Panc1 (cell line): ENCODE data around the gene PNPO.

Experiments used
- TF ChIP-seq, protein P1 (sequence below), 2 experiments: IDR thresholded peaks; 2 replicates each; pipeline ENCODE4 v1.6.1; 2011 to 2012; ENCODE audit warnings: low read depth in 2 of 2, control low read depth in 1 of 2, low read length in 1 of 2, mild to moderate bottlenecking in 1 of 2, moderate library complexity in 1 of 2; ENCODE audit not compliant: insufficient read depth in 1 of 2
- TF ChIP-seq, protein P2 (sequence below): fragments of 450-650 bp; IDR thresholded peaks from 2 replicates; pipeline ENCODE4 v1.5.1; 2017; ENCODE audit warnings: mild to moderate bottlenecking

DNA sequence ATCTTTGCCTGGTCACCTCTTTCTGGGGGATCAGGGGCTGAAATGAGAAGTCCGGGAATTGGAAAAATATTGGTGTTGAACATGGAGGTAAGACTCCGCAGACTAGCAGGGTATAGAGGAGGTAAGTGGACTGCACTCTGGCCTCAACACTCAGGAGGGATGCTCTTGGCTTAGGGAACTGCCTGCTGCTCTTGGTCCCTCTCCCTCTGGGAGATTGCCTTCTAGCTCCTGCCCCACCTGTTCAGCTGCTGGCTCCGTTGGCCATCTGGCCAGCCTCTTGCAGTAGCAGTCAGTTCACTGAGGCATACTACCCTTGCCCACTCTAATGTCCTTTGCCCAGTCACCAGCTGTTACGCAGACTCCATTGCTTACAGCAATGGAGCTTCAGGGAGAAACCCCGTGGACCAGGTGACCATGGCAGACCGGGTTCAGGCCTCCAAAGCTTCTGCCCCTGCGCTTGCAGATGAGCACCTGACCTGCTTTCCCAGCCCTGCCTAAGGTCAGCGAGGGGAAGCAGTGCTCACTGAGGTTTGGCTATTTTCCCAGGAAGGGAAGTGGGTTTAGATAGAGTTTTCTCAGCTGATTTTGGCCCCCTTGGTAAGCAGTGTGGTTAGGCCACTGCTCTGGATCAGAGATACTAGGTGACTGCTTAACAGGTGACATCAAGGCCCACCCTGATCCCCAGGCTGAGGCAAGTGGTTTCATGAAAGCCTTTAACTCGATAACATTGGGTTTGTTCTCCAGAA lies 41.4 kb downstream of the PNPO start:
- TF ChIP-seq, protein P1, sequence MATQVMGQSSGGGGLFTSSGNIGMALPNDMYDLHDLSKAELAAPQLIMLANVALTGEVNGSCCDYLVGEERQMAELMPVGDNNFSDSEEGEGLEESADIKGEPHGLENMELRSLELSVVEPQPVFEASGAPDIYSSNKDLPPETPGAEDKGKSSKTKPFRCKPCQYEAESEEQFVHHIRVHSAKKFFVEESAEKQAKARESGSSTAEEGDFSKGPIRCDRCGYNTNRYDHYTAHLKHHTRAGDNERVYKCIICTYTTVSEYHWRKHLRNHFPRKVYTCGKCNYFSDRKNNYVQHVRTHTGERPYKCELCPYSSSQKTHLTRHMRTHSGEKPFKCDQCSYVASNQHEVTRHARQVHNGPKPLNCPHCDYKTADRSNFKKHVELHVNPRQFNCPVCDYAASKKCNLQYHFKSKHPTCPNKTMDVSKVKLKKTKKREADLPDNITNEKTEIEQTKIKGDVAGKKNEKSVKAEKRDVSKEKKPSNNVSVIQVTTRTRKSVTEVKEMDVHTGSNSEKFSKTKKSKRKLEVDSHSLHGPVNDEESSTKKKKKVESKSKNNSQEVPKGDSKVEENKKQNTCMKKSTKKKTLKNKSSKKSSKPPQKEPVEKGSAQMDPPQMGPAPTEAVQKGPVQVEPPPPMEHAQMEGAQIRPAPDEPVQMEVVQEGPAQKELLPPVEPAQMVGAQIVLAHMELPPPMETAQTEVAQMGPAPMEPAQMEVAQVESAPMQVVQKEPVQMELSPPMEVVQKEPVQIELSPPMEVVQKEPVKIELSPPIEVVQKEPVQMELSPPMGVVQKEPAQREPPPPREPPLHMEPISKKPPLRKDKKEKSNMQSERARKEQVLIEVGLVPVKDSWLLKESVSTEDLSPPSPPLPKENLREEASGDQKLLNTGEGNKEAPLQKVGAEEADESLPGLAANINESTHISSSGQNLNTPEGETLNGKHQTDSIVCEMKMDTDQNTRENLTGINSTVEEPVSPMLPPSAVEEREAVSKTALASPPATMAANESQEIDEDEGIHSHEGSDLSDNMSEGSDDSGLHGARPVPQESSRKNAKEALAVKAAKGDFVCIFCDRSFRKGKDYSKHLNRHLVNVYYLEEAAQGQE (IDR thresholded peaks at IDR 0.05; ENCODE audit: insufficient read depth in 1 of 2, low read depth in 2 of 2, low read length in 1 of 2): no peak
- TF ChIP-seq, protein P2, sequence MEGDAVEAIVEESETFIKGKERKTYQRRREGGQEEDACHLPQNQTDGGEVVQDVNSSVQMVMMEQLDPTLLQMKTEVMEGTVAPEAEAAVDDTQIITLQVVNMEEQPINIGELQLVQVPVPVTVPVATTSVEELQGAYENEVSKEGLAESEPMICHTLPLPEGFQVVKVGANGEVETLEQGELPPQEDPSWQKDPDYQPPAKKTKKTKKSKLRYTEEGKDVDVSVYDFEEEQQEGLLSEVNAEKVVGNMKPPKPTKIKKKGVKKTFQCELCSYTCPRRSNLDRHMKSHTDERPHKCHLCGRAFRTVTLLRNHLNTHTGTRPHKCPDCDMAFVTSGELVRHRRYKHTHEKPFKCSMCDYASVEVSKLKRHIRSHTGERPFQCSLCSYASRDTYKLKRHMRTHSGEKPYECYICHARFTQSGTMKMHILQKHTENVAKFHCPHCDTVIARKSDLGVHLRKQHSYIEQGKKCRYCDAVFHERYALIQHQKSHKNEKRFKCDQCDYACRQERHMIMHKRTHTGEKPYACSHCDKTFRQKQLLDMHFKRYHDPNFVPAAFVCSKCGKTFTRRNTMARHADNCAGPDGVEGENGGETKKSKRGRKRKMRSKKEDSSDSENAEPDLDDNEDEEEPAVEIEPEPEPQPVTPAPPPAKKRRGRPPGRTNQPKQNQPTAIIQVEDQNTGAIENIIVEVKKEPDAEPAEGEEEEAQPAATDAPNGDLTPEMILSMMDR: no peak
